Measurements from ENCODE around the gene ZBTB3.
A peak's percentile ranks its signal among the peaks of the same experiment; 100 is the strongest.
"Not testable (repeated sequence)": the region's sequence is repeated elsewhere in the genome, so short reads cannot be mapped to it uniquely, and the experiment has no call there.

The ZBTB3 gene

GRCh38 chr11:62706850-62707247 is 47.1 kb downstream of the ZBTB3 start:
- DNase-seq (ENCODE audit: low read depth in 1 of 2, low spot score in 1 of 2) = no peak
- in situ Hi-C loops (cut with HindIII; ENCODE audit: low pct_unique_long_range_greater_than_20kb, low sequenced_read_pairs) = no loop called here
- no peak for TF ChIP-seq JUND (IDR thresholded peaks at IDR 0.05; ENCODE audit: low read depth)

- TF ChIP-seq JUND (IDR thresholded peaks at IDR 0.05; ENCODE audit: low read depth) = no peak
- DNase-seq (ENCODE audit: low read depth in 1 of 2, low spot score in 1 of 2) = peak; percentile 93 to 96
- in situ Hi-C loops (cut with HindIII; ENCODE audit: low pct_unique_long_range_greater_than_20kb, low sequenced_read_pairs) = no loop called here
These were observed 47.8 kb downstream of the ZBTB3 start for GRCh38 chr11:62705880-62706849.

DNA sequence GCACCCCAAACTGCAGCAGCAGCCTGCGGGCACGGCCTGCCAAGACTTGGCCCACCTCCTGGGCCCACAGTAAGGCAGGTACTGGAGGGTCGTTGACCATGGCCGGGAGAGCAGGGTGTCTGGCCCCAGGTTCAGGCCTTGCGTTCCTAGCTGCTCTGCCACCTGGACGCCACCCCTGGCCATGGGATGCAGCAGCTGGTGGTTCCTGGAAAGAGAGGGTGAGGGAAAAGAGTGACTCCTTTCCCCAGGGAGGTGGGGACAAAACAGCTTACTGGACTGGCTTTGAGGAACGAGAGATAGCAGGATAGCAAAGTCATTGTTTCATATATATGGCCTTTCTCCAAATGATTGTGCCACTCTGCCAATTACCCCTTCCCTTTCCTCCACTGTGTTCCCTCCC is 48.5 kb downstream of the ZBTB3 start:
- TF ChIP-seq JUND (IDR thresholded peaks at IDR 0.05; ENCODE audit: low read depth) = no peak
- peak; percentile 61 to 64 for DNase-seq (ENCODE audit: low read depth in 1 of 2, low spot score in 1 of 2)
- in situ Hi-C loops (cut with HindIII; ENCODE audit: low pct_unique_long_range_greater_than_20kb, low sequenced_read_pairs) = no loop called here

GRCh38 chr11:62703921-62704320 is 50.0 kb downstream of the ZBTB3 start:
- DNase-seq (ENCODE audit: low read depth in 1 of 2, low spot score in 1 of 2); in situ Hi-C loops (cut with HindIII; ENCODE audit: low pct_unique_long_range_greater_than_20kb, low sequenced_read_pairs): not testable (repeated sequence)

- in situ Hi-C loops (cut with HindIII; ENCODE audit: low pct_unique_long_range_greater_than_20kb, low sequenced_read_pairs) = no loop called here
- TF ChIP-seq JUND (IDR thresholded peaks at IDR 0.05; ENCODE audit: low read depth) = no peak
These were observed 51.7 kb downstream of the ZBTB3 start for GRCh38 chr11:62702246-62702645.

More at GRCh38 chr11:62702246-62702645, 51.7 kb downstream of the ZBTB3 start:
- DNase-seq (ENCODE audit: low read depth in 1 of 2, low spot score in 1 of 2) = no peak
